ENCODE results near the gene PTGIS.

Gene PTGIS

DNA sequence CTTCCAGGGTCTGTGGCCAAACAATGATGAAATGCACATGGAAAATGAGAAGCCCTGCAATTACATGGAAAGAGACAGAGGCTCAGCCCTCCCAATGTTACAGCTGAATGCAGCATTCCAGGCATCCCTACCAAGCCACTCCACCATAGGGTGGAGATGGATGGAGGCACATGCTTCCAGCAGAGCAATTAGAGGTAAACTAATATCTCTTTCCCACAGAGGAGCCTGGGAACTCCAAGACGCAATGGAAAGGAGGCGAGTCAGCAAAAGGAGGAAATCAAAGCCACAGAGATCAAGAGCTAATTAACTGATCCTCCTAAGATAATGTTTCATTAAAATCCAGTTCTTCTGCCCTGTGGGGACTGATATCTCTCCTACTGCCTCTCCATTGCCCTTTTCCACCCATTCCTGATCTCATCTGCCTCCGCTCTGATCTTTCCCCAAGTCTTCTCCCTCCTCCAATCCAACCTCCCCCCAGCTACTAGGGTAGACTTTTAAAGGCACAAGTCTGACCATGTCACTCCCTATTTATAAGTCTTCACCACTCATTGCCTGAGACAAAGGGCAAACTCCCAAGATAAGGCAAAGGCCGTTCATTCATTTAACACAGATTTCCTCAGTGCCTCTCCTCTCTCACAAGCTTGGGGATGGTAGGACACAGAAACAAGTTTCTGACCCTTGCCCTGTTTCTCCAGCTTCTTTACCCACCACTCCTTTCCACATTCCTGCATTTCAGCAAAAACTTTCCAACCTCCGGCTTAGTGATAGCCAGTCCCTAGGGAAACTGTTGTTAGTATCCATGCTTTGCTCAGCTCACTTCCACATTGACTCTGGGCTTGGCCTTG, 71.2 kb downstream of the PTGIS start:
- DNase-seq (ENCODE audit: low spot score), result no peak

DNA sequence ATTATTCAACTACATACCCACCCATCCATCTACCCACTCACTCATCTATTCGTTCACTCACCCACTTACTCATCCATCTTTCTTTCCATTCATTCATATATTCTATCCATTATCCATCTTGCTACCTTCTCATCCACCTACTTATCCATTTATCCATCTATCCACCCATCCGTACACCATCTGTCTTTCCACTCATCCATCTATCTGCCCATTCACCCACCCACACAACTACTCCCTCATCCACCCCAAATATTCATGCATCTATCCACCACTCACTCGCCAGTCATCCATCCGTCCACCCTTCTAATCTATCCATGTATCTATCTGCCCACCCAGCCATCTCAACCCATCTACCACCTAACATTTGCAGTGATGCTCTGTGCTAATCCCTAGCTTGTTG, 71.9 kb downstream of the PTGIS start:
- no peak for DNase-seq (ENCODE audit: low spot score)

DNA sequence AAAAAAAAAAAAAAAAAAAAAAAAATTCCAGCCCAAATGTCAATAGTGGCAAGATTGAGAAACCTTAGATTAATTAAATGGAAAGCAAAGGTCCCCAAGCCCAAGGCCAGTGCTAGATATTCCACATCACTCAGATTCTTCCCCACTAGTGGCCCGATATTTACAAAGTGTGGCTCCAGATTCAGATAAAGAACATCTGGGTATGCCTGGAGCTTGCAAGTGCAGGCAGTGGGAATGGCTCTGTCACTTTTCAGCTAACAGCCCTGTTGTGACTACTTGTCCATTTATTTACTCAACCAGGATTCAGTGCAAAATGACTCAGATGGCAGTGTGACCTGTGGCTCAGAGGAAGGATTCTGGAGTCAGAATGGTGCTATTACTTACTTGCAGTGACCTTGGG, 77.2 kb downstream of the PTGIS start:
- no peak for DNase-seq (ENCODE audit: low spot score)

GRCh38 chr20:49489688-49490087, 78.2 kb downstream of the PTGIS start:
- DNase-seq (ENCODE audit: low spot score), result no peak

DNA sequence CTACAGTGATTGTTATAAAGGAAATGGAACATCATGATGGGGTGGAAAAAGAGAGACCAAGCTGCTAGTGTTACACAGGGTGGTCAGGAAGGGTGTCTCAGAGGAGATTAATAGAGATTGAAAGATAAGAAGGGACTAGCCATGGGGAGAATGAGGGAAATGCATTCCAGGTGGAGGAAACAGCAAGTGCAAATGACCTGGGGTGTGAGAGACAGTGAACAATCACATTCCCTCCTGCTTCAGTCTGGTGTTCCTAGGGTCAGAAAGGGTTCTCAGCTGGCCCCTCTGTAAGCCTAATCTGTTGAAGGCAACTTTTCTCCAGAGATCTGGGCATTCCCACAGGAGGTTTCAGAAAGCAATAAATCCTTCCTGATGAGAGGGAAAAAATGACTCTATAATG, 81.9 kb downstream of the PTGIS start:
- no peak for DNase-seq (ENCODE audit: low spot score)

GRCh38 chr20:49485563-49485962, 82.4 kb downstream of the PTGIS start:
- no peak for DNase-seq (ENCODE audit: low spot score)

- DNase-seq (ENCODE audit: low spot score), result peak; percentile 33
These were observed 83.5 kb downstream of the PTGIS start for GRCh38 chr20:49484180-49485140.

DNA sequence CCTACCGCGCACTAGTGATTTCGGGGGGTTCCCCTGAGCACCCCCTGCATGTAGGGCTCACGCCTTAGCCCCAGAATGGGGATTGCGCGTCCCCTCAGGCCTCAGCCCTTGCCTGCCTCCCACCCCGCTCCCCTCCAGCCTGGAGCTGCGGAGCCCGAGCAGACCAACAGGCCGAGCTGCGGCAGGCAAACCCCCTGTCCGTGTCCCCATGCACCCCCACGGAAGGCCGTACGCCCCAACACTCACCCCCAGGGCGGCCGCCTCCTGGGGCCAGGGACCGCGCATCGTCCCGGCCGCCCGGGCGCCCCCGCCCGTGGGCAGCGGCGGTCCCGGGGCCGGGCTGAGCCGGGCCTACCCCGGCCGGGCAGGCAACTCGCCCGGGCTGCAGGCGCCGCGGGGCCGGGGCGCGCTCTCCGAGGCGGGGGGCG, 84.2 kb downstream of the PTGIS start:
- DNase-seq (ENCODE audit: low spot score), result no peak

DNA sequence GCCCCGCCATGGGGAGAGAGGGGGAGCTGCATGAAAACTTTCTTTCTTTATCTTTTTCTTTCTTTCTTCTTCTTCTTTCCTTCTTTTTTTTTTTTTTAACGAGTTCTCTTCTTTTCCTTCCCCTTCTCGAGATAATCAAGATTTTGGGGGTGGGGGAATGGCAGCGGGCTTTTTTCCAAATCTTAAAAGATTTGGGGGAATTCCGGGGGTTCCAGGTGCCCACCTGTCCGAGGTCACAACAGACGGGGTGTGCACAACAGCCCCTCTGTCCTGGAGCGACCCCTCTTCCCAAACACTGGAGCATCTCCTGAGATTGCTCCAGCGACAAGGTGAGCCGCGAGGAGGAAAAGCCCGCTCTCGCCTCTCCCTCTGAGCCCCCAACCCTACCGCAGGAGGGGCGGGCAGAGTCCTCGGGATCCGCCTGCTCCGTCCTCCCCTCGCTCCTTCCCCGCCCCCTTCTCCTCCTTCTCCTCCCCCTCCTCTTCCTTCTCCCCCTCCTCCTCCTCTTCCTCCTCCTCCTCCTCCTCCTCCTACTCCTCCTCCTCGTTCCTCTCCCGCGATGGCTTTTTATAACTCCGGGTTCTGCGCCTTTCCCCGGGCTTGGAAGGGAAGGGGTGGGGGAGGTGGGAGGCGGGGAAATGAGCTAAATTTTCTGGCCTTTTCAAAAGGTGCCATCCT, 84.8 kb downstream of the PTGIS start:
- no peak for DNase-seq (ENCODE audit: low spot score)

- peak; percentile 2 for DNase-seq (ENCODE audit: low spot score)
These were observed 85.3 kb downstream of the PTGIS start, which contains the start of gene KCNB1 for GRCh38 chr20:49482621-49483017. Gene KCNB1 (minus strand): TSS chr20:49482668. CDS start chr20:49482480, 188 bp downstream.

DNA sequence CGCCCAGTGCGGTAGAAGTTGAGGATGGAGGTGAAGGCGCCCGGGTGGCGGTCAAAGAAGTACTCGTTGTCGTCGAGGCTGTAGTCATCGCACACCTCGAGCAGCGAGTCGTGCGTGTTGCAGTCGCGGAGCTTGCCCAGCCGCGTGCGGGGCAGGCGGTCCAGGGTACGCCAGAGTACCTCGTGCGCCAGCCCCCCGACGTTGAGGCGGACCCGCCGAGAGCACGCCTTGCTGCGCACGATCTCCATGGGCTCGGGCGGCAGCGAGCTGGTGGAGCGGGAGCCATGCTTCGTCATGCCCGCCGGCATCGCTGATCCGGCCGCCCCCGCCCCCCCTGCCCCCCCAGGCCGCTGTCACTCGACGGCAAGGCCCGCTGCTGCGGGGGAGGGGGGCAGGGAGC, 85.8 kb downstream of the PTGIS start:
- no peak for DNase-seq (ENCODE audit: low spot score)

DNA sequence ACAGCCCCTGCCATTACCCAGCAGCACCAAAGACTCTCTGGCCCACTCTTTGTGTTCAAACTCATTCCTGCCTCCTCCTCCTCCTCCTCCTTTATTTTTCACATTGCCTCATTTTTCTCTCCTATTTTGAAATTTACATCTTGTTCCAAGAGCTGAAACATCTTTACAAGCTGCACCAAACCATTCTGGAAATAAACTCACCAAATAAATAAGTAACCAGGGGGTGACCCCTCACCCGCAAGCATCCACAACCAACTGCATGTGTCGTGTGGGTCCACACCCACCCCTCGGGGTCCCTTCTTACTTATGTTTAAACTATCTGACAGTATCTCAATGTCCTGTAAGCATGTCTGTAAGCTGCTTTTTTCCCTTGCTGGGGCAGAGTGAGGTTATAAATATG, 86.8 kb downstream of the PTGIS start:
- no peak for DNase-seq (ENCODE audit: low spot score)

DNA sequence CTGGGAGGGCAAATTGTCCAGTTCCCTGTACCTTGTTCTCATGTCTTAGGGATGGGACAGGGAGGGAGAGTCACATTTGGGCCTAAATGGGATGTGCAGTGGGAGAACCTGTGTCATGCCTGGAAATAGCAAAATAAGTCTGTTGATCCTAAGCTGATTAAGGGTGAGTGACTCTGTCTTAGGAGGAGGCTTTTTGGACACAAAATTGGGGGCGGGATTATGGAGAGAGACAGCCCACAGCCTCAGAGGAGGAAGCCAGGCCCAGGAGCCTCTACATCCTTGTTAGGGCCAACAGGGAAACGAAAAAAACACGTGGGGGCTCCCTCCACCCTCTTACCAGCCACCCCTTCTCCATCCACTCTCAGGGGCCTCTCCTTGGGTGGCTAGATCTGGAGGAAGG, 87.7 kb downstream of the PTGIS start:
- no peak for DNase-seq (ENCODE audit: low spot score)

DNA sequence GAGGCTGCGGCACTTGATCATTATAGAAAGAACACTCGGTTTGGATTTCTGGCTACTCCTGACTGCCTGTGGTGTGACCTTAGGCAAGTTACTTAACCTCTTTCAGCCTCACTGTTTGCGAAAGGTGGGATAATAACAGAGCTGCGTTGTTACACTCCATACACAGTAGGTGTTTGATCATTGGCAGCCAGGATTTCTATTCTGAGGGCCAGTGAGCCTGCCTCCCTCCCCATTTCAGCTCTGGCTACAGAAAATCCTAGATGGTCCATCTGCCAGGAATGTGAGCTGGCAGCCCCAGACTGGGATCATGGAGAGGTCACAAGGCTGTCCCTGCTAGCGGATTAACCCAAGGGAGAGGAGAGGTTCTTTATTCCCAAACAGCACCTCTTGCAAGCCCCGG, 88.2 kb downstream of the PTGIS start:
- no peak for DNase-seq (ENCODE audit: low spot score)

DNA sequence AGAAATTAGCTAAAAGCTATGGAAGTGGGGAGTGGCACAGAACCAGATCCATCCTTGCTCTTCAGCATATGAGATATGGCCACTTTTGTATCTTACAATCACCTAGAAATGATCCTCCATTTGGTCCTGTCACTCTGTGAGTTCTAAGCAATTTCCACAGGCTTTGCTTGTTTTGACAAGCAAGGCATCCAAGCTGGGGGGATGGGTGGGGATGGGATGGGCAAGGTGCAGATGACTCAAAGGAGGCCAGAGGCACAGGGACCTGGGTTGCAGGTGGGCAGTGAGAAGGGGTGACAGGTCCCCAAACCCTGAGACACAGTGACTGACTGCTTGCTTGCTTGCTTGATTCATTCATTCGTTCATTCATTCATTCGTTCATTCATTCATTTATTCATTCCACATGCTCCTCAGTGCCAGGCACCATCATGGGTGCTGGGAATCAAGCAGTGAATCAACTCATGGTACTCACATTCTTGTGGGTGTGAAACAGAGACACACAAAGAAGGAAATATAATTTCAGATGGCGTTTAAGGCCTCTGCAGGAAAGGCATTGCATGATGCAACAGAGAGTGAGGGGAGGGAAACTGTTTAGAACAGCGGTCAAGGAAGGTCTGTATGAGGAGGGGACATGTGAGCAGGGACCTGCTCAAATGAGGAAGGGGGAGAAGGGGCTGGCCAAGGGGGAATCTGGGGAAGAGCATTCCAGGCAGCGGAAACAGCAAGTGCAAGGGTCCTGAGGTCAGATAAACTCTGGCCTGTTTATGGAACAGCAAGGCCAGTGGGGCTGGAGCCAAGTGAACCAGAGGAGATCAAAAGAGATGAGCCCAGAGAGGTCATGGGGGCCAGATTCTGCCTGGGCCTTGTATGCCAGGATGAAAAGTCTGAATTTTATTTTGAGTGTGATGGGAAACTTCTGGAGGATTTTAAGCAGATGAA, 88.9 kb downstream of the PTGIS start:
- no peak for DNase-seq (ENCODE audit: low spot score)

DNA sequence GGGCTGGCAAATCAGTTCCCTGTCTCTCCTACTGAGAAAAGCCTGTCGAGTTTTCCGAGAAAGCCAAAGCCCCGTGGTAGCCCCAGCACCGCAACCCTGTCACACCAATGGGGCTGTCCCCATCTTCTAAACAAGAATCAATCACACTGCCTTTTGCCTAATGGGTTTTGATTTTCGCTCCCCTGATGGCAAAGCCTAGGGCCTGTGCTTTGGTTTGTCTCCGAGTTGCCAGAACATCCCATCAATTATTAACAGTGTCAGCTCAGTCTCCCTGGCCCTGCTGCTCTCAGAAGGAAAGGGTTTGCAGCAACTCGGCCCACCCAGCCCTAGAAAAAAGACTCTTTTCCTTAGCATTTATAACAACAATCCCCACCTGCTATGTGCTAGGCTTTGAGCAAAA, 89.7 kb downstream of the PTGIS start:
- no peak for DNase-seq (ENCODE audit: low spot score)

DNA sequence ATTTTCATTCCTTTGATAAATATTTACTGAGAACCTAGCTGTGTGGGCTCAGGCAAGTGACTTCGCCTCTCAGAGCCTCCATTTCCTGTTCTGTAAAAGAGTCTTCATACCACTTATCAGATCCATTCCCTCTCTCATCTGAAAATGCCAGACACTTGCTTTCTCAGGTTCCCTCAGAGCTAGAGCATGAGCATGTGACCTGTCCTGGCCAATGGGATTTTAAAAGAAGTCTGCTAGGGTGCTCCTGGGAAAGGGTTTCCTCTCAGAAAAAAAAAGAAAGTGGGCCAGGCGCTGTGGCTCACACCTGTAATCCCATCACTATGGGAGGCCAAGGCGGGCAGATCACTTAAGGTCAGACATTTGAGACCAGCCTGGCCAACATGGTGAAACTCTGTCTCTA, 90.7 kb downstream of the PTGIS start:
- no peak for DNase-seq (ENCODE audit: low spot score)

DNA sequence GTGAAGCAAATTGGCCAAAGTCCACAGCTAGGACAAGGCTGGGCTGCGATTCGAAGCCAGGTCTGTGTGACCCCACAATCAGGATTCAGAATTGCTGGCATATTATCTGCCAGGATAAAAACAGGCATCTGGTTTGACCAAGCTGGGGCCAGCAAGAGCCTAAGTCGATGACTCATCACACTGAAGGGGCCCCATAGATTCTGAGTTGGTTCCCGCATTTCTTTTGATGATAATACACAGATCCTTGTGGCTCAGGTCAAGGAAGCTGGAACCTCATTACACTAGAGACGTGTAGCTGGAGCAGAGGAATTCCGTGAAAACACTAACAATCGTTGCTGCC, 92.0 kb downstream of the PTGIS start:
- DNase-seq (ENCODE audit: low spot score), result no peak

DNA sequence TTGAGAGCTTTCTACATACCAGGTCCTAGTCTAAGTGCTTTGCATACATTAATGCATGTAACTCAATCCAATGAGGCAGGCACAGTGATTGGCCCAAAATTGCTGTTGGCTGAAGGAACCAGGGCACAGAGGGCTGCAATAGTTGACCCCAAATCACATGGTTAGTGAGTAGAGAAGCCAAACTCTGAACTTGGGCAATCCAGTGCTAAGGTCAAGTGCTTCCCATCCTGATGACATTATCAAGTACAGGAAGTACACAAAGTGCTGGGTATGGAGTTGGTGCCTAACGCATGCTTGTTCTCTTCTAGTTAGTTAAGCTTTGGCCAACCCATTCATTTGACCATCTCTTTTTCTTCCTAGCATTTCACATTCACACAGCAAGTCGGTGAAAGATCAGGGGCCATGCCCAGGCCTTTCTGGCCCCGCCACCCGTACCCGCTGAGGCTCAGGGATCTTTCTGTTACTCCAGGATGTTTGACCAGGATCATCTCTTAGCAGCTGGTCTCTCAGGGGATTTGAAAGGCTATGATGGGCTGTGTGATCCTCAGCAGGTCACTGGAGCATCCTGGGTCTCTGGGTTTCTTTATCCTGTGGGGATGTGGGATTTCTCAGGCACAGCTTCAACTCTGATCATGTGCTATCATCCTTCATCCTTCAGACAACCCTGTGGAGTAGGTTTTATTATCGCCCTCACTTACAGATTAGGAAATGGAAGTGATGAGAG, 92.5 kb downstream of the PTGIS start:
- DNase-seq (ENCODE audit: low spot score), result no peak

- no peak for DNase-seq (ENCODE audit: low spot score)
These were observed 96.5 kb downstream of the PTGIS start for GRCh38 chr20:49471397-49471796.

DNA sequence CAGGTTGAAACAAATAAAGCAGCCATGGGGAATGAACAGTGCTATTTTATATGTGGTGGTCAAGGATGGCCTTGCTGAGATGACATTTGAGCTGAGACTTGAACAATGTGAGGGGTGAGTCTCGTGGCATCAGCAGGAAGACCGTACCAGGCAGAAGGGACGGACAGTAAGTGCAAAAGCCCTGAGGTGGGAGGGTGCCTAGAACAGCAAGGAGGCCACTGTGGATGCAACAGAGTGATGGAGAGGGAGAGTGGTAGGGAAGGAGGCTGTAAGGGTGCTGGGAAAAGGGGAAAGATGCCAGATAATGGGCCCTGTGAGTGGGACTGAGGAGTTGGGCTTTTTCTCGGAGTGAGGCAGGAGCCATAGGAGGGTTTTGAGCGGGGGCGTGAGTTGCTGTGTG, 97.0 kb downstream of the PTGIS start:
- no peak for DNase-seq (ENCODE audit: low spot score)

Data from CD4-positive, alpha-beta T cell treated with Interleukin-6 at 100 ng/mL for 8 hours (primary cell).